SK-N-SH (cell line): ENCODE measurements around the gene NMNAT2.

Experiments used
- CTCF ChIP-seq: fragments of 200-600 bp; sonication (generic); IDR thresholded peaks from 2 replicates; pipeline ENCODE4 v1.6.1; 2017; ENCODE audit warnings: antibody characterized with exemption, mild to moderate bottlenecking, moderate library complexity
- EZH2phosphoT487 ChIP-seq: fragments of 200-600 bp; sonication (generic); IDR thresholded peaks from 2 replicates; pipeline ENCODE4 v1.6.1; 2017; ENCODE audit warnings: low read depth, mixed run types, mild to moderate bottlenecking, antibody characterized with exemption, moderate library complexity, borderline replicate concordance
- GABPA ChIP-seq: IDR thresholded peaks from 2 replicates; pipeline ENCODE4 v1.4.0; 2012; ENCODE audit warnings: low read depth, mild to moderate bottlenecking
- MXI1 ChIP-seq: IDR thresholded peaks from 2 replicates; pipeline ENCODE4 v1.6.1; 2012; ENCODE audit warnings: mild to moderate bottlenecking, low read depth, low read length, improper control_type of control experiment
- REST ChIP-seq: IDR thresholded peaks from 2 replicates; pipeline ENCODE4 v1.6.1; 2012; ENCODE audit warnings: mild to moderate bottlenecking, low read depth, low read length, moderate library complexity
- SMC3 ChIP-seq: IDR thresholded peaks from 2 replicates; pipeline ENCODE4 v1.6.1; 2012; ENCODE audit warnings: low read depth, low read length, improper control_type of control experiment
- TF ChIP-seq, protein P1 (sequence below): fragments of 150-350 bp; IDR thresholded peaks from 2 replicates; pipeline ENCODE4 v1.6.1; 2017; ENCODE audit warnings: antibody characterized with exemption, low read length, low read depth, borderline replicate concordance
- TF ChIP-seq, protein P2 (sequence below): IDR thresholded peaks from 2 replicates; pipeline ENCODE4 v1.4.0; 2012; ENCODE audit warnings: low read depth, borderline replicate concordance

DNA sequence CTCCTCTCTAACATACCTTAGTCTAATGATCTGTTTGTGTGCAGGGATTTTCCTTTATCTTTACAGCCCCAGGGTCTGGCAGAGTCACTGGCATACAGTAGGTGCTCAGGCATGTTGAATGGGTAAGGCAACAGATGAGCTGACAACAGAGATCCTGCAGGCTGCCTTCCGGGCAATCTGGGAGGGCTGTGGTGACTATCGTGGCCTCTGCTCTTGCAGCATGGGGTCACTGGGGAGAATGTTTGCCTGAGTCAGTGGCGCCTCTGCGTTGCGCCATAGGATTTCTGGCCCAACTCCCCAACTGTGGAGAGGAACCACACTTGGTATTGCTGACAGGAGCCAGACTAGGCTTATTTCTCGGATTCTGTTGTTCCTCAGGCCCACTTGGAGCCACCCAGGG lies 138.3 kb downstream of the NMNAT2 start:
- TF ChIP-seq CTCF = no peak
- TF ChIP-seq REST = no peak
- TF ChIP-seq SMC3 = no peak
- TF ChIP-seq EZH2phosphoT487 = no peak
- TF ChIP-seq, protein P1, sequence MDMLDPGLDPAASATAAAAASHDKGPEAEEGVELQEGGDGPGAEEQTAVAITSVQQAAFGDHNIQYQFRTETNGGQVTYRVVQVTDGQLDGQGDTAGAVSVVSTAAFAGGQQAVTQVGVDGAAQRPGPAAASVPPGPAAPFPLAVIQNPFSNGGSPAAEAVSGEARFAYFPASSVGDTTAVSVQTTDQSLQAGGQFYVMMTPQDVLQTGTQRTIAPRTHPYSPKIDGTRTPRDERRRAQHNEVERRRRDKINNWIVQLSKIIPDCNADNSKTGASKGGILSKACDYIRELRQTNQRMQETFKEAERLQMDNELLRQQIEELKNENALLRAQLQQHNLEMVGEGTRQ = no peak
- TF ChIP-seq, protein P2, sequence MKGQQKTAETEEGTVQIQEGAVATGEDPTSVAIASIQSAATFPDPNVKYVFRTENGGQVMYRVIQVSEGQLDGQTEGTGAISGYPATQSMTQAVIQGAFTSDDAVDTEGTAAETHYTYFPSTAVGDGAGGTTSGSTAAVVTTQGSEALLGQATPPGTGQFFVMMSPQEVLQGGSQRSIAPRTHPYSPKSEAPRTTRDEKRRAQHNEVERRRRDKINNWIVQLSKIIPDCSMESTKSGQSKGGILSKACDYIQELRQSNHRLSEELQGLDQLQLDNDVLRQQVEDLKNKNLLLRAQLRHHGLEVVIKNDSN = no peak
- no peak for TF ChIP-seq MXI1
- TF ChIP-seq GABPA = no peak
